Measurements from ENCODE around the gene KRT8.

The KRT8 gene

DNA sequence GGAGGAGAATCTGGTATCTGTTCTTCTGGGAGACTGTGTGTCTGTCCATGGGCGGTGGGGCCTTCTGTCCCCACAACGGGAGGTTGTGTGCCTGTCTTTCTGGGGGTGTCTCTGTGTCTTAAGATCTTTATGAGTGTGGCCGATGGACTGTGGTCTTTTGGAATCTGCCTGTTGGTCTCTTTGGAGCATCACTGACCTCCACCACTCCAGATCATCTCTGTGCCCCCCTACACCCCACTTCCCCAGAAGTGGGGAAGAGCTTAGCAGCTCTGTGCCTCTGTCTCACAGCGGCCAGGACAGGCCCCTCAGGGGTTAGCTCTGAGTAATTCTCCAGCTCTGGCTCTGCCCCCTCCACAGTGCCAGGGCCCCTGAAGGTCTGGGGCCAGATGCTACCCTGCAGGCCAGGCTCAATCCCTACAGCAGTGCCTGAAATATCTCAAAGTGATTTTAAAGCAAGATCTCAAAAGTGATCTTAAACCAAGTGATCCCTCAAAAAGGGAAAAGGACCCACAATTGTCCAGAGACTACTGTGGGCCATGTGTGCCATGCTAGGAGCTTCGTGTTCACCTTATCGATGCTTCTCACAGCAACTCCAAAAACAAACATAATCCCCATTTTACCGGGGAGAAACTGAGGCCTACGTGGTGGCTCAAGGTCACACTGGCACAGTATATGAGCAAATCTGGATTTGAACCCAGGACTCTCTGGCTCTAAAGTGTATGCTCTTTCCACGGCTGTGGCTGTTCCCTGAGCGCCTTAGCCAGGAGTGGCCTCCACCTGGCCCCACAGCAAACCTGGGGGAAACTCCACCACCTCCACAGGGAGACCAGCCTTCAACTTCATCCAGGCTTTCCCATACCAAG, 30.1 kb downstream of the KRT8 start:
- no peak for TF ChIP-seq CTCF (IDR thresholded peaks at IDR 0.05; ENCODE audit: low read depth, low read length, missing control alignments)
- DNase-seq (ENCODE audit: low read depth), result no peak
- H3K4me3 ChIP-seq (ENCODE audit: low read depth, low read length), result peak overlapping the region; percentile 16
- in situ Hi-C loops (cut with HindIII; ENCODE audit: low sequenced_read_pairs), result no loop called here

GRCh38 chr12:52873832-52874572, 30.9 kb downstream of the KRT8 start:
- TF ChIP-seq CTCF (IDR thresholded peaks at IDR 0.05; ENCODE audit: low read depth, low read length, missing control alignments), result no peak
- in situ Hi-C loops (cut with HindIII; ENCODE audit: low sequenced_read_pairs), result no loop called here
- peak overlapping the region; percentile 34 for H3K4me3 ChIP-seq (ENCODE audit: low read depth, low read length)
- DNase-seq (ENCODE audit: low read depth), result peak; percentile 63

DNA sequence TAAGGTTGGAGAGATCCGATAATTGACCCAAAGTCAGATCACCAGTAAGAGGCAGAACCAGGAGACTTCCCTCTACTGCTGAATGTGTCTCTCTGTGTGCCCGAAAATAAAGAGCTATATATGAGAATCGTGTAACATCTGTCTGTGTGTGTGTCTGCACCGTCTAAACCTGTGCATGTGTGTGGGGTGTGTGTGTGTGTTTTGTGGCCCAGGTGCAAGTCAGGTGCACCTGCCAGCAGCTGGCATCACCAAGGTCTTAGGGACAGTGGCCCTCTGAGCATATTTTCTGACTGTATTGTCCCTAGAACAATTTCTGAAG, 31.4 kb downstream of the KRT8 start:
- H3K4me3 ChIP-seq (ENCODE audit: low read depth, low read length), result peak overlapping the region; percentile 34
- no peak for DNase-seq (ENCODE audit: low read depth)
- in situ Hi-C loops (cut with HindIII; ENCODE audit: low sequenced_read_pairs), result no loop called here
- TF ChIP-seq CTCF (IDR thresholded peaks at IDR 0.05; ENCODE audit: low read depth, low read length, missing control alignments), result no peak

DNA sequence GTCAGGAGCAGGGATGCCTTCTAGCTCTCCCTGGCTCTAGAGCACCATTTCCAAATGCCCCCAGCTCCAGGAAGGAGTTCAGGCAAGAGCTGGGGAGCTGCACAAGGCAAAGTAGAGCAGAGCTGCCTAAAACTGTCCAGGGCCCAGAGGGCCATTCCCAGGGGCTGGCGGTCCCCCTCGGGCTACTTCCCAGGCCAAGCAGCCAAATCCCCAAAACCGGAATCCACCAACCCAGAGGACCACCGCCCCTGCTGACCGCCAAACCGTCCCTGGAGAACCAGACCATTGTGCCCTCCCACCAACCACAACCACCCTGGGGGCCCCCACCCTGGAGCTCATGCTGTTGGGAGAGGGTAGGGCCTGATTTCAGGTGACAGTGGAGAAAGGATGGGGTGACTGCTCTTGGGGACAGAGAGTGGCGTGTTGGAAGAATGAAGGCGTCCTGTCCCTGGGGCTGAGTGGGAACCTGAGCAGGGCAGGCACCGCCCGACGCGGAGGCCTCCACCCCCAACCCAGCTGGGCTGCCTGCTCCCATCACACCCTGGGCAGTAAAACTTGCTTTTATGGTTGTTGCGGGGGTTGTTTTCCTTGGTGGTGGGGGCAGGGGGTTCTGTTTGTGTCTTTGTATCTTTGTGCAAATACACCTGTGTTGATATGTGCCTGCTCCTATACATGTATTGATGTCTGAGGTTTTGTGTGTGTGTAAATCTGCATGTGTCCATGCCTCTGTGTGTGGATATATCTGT, 32.1 kb downstream of the KRT8 start:
- no peak overlapping the region for H3K4me3 ChIP-seq (ENCODE audit: low read depth, low read length)
- in situ Hi-C loops (cut with HindIII; ENCODE audit: low sequenced_read_pairs), result no loop called here
- no peak for DNase-seq (ENCODE audit: low read depth)
- no peak for TF ChIP-seq CTCF (IDR thresholded peaks at IDR 0.05; ENCODE audit: low read depth, low read length, missing control alignments)

DNA sequence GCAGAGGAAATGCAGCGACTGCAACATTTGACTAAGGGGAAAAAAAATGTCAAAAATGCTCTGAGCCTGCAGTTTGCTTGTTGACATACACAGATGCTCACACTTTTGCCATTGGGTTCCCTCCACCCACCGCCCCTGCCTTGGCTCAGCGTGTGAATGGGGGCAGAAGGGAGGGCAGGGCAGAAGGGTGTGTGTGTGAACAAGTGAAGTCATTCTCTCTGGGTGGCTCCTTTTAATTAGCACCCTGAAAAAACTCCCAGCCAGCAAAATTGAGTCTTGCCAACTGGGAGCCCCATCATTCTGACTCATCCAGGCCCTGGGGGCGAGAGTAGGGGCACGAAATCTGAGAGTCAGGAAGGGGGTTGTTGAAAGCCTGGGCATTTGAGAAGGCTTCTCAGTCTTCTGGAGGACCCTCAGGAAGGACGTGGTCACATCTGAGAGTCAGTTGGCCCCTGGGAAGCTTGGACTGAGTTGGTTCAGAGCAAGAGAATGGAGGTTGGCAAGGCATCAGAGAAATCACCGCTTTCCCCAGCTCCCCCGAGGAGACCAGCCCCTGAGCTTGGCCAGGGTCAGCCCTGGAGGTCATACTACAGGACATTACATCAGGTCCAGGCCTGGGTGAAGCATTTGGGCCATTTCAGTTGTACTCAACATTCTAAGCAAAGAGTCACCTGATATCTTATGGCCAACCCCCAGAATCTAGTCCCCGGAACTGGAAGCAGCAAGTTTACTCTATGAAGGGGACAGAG, 33.4 kb downstream of the KRT8 start:
- TF ChIP-seq CTCF (IDR thresholded peaks at IDR 0.05; ENCODE audit: low read depth, low read length, missing control alignments), result no peak
- DNase-seq (ENCODE audit: low read depth), result no peak
- in situ Hi-C loops (cut with HindIII; ENCODE audit: low sequenced_read_pairs), result no loop called here
- no peak overlapping the region for H3K4me3 ChIP-seq (ENCODE audit: low read depth, low read length)
